HG03575 (cell line): Measurements from ENCODE around the gene ERCC6L.
"Not testable (repeated sequence)": the region's sequence is repeated elsewhere in the genome, so short reads cannot be mapped to it uniquely, and the experiment has no call there.

Source experiments
- ATAC-seq: cut with Tn5 transposase; IDR thresholded peaks from one replicate; pipeline ENCODE4 v1.9.1; 2021; ENCODE audit not compliant: unreplicated experiment, insufficient number of reproducible peaks, low FRiP score; ENCODE audit errors: extremely low read depth

Gene ERCC6L

GRCh38 chrX:72180539-72180938 is 58.3 kb downstream of the ERCC6L start:
- ATAC-seq, result no peak

- ATAC-seq, result no peak
Measured at GRCh38 chrX:72176981-72177380, 61.8 kb downstream of the ERCC6L start.

GRCh38 chrX:72176289-72176688 is 62.5 kb downstream of the ERCC6L start:
- not testable (repeated sequence) for ATAC-seq

GRCh38 chrX:72169008-72169728 is 69.7 kb downstream of the ERCC6L start:
- ATAC-seq, result no peak

- no peak for ATAC-seq
Measured at GRCh38 chrX:72165551-72165950, 73.3 kb downstream of the ERCC6L start.

GRCh38 chrX:72159769-72160168 is 79.1 kb downstream of the ERCC6L start:
- no peak for ATAC-seq

- ATAC-seq, result no peak
Measured at GRCh38 chrX:72158773-72159172, 80.1 kb downstream of the ERCC6L start.
